ENCODE data around the gene VPS54.

Gene VPS54

DNA sequence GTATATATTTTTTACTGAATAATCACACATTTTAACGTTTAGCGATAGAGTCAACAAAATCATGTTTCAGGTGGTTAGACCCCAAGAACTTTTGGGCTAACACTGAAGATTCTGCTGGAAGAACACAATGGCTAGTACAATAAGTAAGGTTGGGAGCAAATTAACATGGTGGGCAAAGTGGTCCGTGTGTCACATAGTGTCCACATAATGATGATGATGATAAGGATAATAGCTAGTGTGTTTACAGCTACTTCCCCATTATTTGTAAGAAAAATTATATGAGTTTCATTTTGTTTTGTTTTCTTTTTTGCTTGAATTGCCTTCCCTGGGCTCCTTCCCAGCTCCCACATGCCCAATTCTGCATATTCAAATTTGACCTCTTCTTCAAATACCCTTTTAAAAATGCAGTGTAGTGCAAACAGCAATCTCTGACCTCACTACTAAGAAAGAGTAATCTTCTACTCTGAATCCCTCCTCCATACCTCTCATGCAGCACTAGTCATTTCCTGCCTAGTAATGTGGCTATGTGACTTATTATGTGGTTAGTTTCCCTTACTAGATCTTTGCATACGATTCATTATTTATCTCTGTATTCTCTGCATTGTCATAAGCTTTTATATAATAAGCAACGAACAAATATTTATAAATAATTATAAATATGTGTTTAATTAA lies 16.9 kb upstream of the VPS54 start:
- DNase-seq (ENCODE audit: low read depth in 1 of 2, low spot score in 1 of 2) = no peak
- Histone ChIP-seq H3K4me3 (replicated peaks; ENCODE audit: insufficient read depth, low read length) (no peak overlapping the region), H3K27me3 (ENCODE audit: insufficient read depth, poor library complexity, severe bottlenecking) (no peaks in the 10 kb centered on the region), H3K27ac (replicated peaks) (no peak overlapping the region)
- TF ChIP-seq, protein P1, sequence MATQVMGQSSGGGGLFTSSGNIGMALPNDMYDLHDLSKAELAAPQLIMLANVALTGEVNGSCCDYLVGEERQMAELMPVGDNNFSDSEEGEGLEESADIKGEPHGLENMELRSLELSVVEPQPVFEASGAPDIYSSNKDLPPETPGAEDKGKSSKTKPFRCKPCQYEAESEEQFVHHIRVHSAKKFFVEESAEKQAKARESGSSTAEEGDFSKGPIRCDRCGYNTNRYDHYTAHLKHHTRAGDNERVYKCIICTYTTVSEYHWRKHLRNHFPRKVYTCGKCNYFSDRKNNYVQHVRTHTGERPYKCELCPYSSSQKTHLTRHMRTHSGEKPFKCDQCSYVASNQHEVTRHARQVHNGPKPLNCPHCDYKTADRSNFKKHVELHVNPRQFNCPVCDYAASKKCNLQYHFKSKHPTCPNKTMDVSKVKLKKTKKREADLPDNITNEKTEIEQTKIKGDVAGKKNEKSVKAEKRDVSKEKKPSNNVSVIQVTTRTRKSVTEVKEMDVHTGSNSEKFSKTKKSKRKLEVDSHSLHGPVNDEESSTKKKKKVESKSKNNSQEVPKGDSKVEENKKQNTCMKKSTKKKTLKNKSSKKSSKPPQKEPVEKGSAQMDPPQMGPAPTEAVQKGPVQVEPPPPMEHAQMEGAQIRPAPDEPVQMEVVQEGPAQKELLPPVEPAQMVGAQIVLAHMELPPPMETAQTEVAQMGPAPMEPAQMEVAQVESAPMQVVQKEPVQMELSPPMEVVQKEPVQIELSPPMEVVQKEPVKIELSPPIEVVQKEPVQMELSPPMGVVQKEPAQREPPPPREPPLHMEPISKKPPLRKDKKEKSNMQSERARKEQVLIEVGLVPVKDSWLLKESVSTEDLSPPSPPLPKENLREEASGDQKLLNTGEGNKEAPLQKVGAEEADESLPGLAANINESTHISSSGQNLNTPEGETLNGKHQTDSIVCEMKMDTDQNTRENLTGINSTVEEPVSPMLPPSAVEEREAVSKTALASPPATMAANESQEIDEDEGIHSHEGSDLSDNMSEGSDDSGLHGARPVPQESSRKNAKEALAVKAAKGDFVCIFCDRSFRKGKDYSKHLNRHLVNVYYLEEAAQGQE (IDR thresholded peaks at IDR 0.05; ENCODE audit: insufficient replicate concordance, low read depth) = no peak
- TF ChIP-seq SPI1 (IDR thresholded peaks at IDR 0.05; ENCODE audit: borderline replicate concordance, low read depth) = no peak
- no peak for TF ChIP-seq POLR2AphosphoS5 (IDR thresholded peaks at IDR 0.05; ENCODE audit: low read depth)
- no peak for TF ChIP-seq GABPA (IDR thresholded peaks at IDR 0.05; ENCODE audit: low read depth)
- TF ChIP-seq, protein P2, sequence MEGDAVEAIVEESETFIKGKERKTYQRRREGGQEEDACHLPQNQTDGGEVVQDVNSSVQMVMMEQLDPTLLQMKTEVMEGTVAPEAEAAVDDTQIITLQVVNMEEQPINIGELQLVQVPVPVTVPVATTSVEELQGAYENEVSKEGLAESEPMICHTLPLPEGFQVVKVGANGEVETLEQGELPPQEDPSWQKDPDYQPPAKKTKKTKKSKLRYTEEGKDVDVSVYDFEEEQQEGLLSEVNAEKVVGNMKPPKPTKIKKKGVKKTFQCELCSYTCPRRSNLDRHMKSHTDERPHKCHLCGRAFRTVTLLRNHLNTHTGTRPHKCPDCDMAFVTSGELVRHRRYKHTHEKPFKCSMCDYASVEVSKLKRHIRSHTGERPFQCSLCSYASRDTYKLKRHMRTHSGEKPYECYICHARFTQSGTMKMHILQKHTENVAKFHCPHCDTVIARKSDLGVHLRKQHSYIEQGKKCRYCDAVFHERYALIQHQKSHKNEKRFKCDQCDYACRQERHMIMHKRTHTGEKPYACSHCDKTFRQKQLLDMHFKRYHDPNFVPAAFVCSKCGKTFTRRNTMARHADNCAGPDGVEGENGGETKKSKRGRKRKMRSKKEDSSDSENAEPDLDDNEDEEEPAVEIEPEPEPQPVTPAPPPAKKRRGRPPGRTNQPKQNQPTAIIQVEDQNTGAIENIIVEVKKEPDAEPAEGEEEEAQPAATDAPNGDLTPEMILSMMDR (IDR thresholded peaks at IDR 0.05; ENCODE audit: insufficient read depth, low read length) = no peak

GRCh38 chr2:64035072-64035942 lies 16.1 kb upstream of the VPS54 start:
- no peaks in the 10 kb centered on the region for H3K27me3 ChIP-seq (ENCODE audit: insufficient read depth, poor library complexity, severe bottlenecking)
- TF ChIP-seq POLR2AphosphoS5 (IDR thresholded peaks at IDR 0.05; ENCODE audit: low read depth) (no peak), GABPA (IDR thresholded peaks at IDR 0.05; ENCODE audit: low read depth) (no peak), SPI1 (IDR thresholded peaks at IDR 0.05; ENCODE audit: borderline replicate concordance, low read depth) (no peak)
- TF ChIP-seq, protein P2 (IDR thresholded peaks at IDR 0.05; ENCODE audit: insufficient read depth, low read length) = no peak
- TF ChIP-seq, protein P1 (IDR thresholded peaks at IDR 0.05; ENCODE audit: insufficient replicate concordance, low read depth) = no peak
- H3K4me3 ChIP-seq (replicated peaks; ENCODE audit: insufficient read depth, low read length) = no peak overlapping the region
- H3K27ac ChIP-seq (replicated peaks) = no peak overlapping the region
- DNase-seq (ENCODE audit: low read depth in 1 of 2, low spot score in 1 of 2) = no peak

DNA sequence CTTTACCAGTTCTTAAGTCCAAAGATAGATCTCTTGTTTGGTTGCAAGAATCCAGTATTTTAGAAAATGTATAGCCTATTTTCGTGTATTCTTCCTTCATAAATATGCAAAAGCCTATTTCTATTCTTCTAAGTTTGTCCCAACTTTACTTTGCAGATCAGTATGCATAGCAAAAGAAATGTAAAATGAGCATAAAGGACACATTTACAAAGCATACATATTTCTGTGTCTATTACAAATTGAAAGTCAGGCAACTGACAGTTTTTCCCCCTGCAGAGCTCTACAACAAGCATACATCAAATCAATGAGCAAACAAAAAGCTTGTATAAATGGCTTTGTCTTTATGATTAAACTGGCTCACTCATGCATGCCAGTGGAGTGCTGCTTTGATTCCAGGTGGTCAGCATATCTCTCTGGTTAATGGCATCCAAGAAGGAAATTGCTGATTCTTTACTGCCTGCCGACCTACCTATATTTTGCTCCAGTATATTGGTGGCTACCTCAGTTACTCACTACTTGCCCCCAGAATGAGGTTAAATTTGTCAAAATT lies 10.0 kb upstream of the VPS54 start:
- DNase-seq (ENCODE audit: low read depth in 1 of 2, low spot score in 1 of 2) = no peak
- TF ChIP-seq, protein P2 (IDR thresholded peaks at IDR 0.05; ENCODE audit: insufficient read depth, low read length) = no peak
- TF ChIP-seq, protein P1 (IDR thresholded peaks at IDR 0.05; ENCODE audit: insufficient replicate concordance, low read depth) = no peak
- no peak for TF ChIP-seq POLR2AphosphoS5 (IDR thresholded peaks at IDR 0.05; ENCODE audit: low read depth)
- no peak for TF ChIP-seq SPI1 (IDR thresholded peaks at IDR 0.05; ENCODE audit: borderline replicate concordance, low read depth)
- no peak for TF ChIP-seq GABPA (IDR thresholded peaks at IDR 0.05; ENCODE audit: low read depth)
- no peaks in the 10 kb centered on the region for H3K27me3 ChIP-seq (ENCODE audit: insufficient read depth, poor library complexity, severe bottlenecking)
- no peak overlapping the region for H3K4me3 ChIP-seq (replicated peaks; ENCODE audit: insufficient read depth, low read length)
- H3K27ac ChIP-seq (replicated peaks) = no peak overlapping the region

Measured in HL-60 (cell line).